ENCODE data around the gene UBL4B.

DNA sequence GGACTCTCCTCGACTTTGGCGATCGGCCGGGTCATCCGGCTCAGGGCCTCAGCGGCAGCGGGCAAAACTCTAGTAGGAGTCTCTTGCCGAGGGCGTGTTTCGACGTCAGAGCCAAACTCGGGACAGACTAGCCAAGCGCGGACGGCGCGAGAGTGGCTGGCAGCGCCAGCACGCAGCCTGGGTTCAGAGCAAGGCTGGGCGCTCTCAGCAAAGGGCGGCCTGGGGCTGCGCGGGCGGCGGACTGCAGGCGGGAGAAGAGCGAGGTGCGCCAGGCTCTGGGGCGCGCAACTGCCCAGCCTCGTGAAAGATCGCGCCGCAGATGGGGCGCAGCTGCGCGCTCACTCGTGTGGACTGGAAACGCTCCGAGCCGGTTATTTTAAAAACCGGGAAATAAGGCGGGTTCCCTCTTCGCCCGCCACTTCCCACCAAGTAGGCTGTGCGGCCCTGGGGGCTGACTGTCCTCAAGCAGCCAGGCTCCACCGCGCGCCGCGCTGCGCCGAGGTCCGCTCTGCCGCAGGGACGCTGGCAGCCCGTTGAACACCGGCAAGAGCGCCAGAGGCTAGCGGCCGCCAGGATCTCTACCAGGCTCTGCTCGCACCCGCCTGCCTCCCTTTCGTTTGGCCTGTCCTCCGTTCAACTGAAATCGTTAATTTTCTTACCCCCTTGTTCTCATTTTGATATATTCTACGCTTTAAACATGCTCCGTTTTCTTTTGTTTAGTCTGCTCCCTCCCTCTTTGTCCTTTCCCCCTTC lies 44.2 kb upstream of the UBL4B start:
- TF ChIP-seq EZH2 (IDR thresholded peaks at IDR 0.05; ENCODE audit: insufficient read depth, poor library complexity, severe bottlenecking) (no peak), EZH2phosphoT487 (IDR thresholded peaks at IDR 0.05; ENCODE audit: insufficient read depth, low read depth) (no peak)
